WTC11 (cell line): ENCODE measurements around the gene ZNF367. TPM values are rescaled to one million over a fixed set of nuclear protein-coding genes. Genes with fewer than 3 reads are reported as not detected.

Experiments
- ATAC-seq: fragments of 200-7000 bp; cut with Tn5 transposase; 2 replicates; pipeline ENCODE4 v1.10.0; 2021; ENCODE audit warnings: mild to moderate bottlenecking, moderate library complexity
- CTCF ChIA-PET: fragments of 300-600 bp; sonication (Branson Sonifier 250); formaldehyde crosslinking; loops from one replicate; lab custom pipeline; 2021; ENCODE audit warnings: antibody characterized with exemption; lab: Charles Lee
- POLR2A ChIA-PET: fragments of 350-600 bp; sonication (Branson Sonifier 250); formaldehyde crosslinking; loops from one replicate; lab custom pipeline; 2021; ENCODE audit warnings: antibody characterized with exemption; lab: Charles Lee
- DNase-seq: peaks from one replicate; pipeline ENCODE4 v3.0.0; 2021; ENCODE audit warnings: low spot score
- H3K27ac Mint-ChIP-seq: 2 replicates; pipeline ENCODE4 v1.8.0; 2021; ENCODE audit warnings: mixed read lengths
- H3K27me3 Mint-ChIP-seq: 2 replicates; pipeline ENCODE4 v1.8.0; 2021; ENCODE audit warnings: low read depth, mild to moderate bottlenecking, moderate library complexity, mixed read lengths
- H3K36me3 Mint-ChIP-seq: 2 replicates; pipeline ENCODE4 v1.8.0; 2021; ENCODE audit warnings: mixed read lengths
- H3K4me1 Mint-ChIP-seq: 2 replicates; pipeline ENCODE4 v1.8.0; 2022; ENCODE audit warnings: mixed read lengths
- H3K4me3 Mint-ChIP-seq: 2 replicates; pipeline ENCODE4 v1.8.0; 2021; ENCODE audit warnings: mild to moderate bottlenecking, moderate library complexity, mixed read lengths
- H3K9me3 Mint-ChIP-seq: 2 replicates; pipeline ENCODE4 v1.8.0; 2021; ENCODE audit warnings: mixed read lengths
- CREM ChIP-seq: sonication (generic); formaldehyde crosslinking; IDR thresholded peaks from 2 replicates; pipeline ENCODE4 v1.8.1; 2022; ENCODE audit warnings: mild to moderate bottlenecking, missing genetic modification reagents, moderate library complexity
- JUN ChIP-seq: sonication (generic); formaldehyde crosslinking; IDR thresholded peaks from 2 replicates; pipeline ENCODE4 v1.8.0; 2023; ENCODE audit warnings: mild to moderate bottlenecking, missing genetic modification reagents
- NFATC4 ChIP-seq: fragments of 250-450 bp; sonication (Bioruptor Pico); IDR thresholded peaks from 2 replicates; pipeline ENCODE4 v1.9.0; 2021; ENCODE audit warnings: mild to moderate bottlenecking
- TCF7 ChIP-seq: sonication (generic); formaldehyde crosslinking; IDR thresholded peaks from 2 replicates; pipeline ENCODE4 v1.8.0; 2022; ENCODE audit warnings: mild to moderate bottlenecking, low read depth, missing genetic modification reagents, moderate library complexity
- TEAD4 ChIP-seq: sonication (generic); formaldehyde crosslinking; IDR thresholded peaks from 2 replicates; pipeline ENCODE4 v1.8.0; 2022; ENCODE audit warnings: mild to moderate bottlenecking, missing genetic modification reagents
- ZBTB21 ChIP-seq: sonication (generic); formaldehyde crosslinking; IDR thresholded peaks from 2 replicates; pipeline ENCODE4 v1.8.1; 2023; ENCODE audit warnings: mild to moderate bottlenecking, missing genetic modification reagents, borderline replicate concordance
- ZNF317 ChIP-seq: sonication (generic); formaldehyde crosslinking; IDR thresholded peaks from 2 replicates; pipeline ENCODE4 v1.8.1; 2023; ENCODE audit warnings: low read depth, mild to moderate bottlenecking, moderate library complexity, missing genetic modification reagents, borderline replicate concordance
- ZNF671 ChIP-seq: fragments of 250-450 bp; sonication (Bioruptor Pico); IDR thresholded peaks from 2 replicates; pipeline ENCODE4 v1.8.0; 2021; ENCODE audit warnings: mild to moderate bottlenecking
- total RNA-seq: library from RNA; stranded (reverse); gene quantifications from 3 replicates; pipeline ENCODE4 v1.2.3, GENCODE V29; 2021
- TF ChIP-seq, protein P1 (sequence below): sonication (generic); formaldehyde crosslinking; IDR thresholded peaks from 2 replicates; pipeline ENCODE4 v1.8.1; 2023; ENCODE audit warnings: mild to moderate bottlenecking, missing genetic modification reagents, borderline replicate concordance
- TF ChIP-seq, protein P2 (sequence below): fragments of 250-450 bp; sonication (Bioruptor Pico); IDR thresholded peaks from 2 replicates; pipeline ENCODE4 v1.9.0; 2021; ENCODE audit warnings: moderate library complexity, mild to moderate bottlenecking, inconsistent platforms, borderline replicate concordance
- TF ChIP-seq, protein P3 (sequence below): sonication (generic); formaldehyde crosslinking; IDR thresholded peaks from 2 replicates; pipeline ENCODE4 v1.8.1; 2022; ENCODE audit warnings: low read depth, missing genetic modification reagents, borderline replicate concordance
- TF ChIP-seq, protein P4 (sequence below): sonication (generic); formaldehyde crosslinking; IDR thresholded peaks from 2 replicates; pipeline ENCODE4 v1.8.0; 2023; ENCODE audit warnings: missing genetic modification reagents, mild to moderate bottlenecking, borderline replicate concordance
- TF ChIP-seq, protein P5 (sequence below): fragments of 250-450 bp; sonication (Bioruptor Pico); conservative IDR thresholded peaks from 2 replicates; pipeline ENCODE4 v1.9.0; 2021; ENCODE audit warnings: mild to moderate bottlenecking

Gene ZNF367
- total RNA-seq, 1 experiment from 2014 or later, result 7.4 TPM

DNA sequence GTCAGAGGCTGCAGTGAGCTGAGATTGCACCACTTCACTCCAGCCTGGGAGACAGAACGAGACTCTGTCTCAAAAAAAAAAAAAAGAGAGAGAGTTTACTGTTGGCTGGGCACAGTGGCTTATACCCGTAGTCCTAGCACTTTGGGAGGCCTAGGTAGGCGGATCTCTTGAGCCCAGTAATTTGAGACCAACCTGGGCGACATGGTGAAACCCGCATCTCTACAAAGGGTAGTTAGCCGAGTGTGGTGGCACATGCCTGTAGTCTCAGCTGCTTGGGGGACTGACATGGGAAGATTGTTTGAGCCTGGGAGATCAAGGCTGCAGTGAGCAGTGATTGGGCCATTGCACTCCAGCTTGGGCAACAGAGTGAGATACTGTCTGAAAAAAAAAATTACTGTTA, 44.4 kb upstream of the ZNF367 start (continued):
- TF ChIP-seq, protein P1, sequence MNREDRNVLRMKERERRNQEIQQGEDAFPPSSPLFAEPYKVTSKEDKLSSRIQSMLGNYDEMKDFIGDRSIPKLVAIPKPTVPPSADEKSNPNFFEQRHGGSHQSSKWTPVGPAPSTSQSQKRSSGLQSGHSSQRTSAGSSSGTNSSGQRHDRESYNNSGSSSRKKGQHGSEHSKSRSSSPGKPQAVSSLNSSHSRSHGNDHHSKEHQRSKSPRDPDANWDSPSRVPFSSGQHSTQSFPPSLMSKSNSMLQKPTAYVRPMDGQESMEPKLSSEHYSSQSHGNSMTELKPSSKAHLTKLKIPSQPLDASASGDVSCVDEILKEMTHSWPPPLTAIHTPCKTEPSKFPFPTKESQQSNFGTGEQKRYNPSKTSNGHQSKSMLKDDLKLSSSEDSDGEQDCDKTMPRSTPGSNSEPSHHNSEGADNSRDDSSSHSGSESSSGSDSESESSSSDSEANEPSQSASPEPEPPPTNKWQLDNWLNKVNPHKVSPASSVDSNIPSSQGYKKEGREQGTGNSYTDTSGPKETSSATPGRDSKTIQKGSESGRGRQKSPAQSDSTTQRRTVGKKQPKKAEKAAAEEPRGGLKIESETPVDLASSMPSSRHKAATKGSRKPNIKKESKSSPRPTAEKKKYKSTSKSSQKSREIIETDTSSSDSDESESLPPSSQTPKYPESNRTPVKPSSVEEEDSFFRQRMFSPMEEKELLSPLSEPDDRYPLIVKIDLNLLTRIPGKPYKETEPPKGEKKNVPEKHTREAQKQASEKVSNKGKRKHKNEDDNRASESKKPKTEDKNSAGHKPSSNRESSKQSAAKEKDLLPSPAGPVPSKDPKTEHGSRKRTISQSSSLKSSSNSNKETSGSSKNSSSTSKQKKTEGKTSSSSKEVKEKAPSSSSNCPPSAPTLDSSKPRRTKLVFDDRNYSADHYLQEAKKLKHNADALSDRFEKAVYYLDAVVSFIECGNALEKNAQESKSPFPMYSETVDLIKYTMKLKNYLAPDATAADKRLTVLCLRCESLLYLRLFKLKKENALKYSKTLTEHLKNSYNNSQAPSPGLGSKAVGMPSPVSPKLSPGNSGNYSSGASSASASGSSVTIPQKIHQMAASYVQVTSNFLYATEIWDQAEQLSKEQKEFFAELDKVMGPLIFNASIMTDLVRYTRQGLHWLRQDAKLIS (CRISPR knock-in tag), result no peak
- TF ChIP-seq NFATC4, result no peak
- TF ChIP-seq, all 79 proteins: peak for 0

DNA sequence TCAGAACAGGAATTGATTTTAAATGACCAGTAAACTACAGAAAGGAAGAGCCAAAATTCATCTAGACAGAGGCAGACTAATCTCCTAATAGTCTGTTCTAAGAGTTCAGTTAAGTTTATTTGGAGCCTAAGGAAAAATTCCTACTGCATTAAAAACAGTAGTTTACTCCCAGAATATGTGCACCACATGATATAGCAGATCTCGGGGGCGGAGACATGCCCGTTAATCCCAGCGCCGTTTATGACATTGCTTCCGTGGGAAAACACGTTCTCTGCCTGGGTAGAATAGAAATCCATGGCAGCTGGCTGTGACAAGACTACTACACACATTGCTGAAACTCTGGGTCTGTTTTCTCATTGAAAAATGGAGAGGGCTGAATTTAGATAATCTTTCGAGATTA, 43.2 kb upstream of the ZNF367 start:
- H3K4me3 Mint-ChIP-seq, result no peak overlapping the region
- no peak for DNase-seq
- no peaks in the 10 kb centered on the region for H3K27me3 Mint-ChIP-seq
- ATAC-seq, result no peak
- H3K4me1 Mint-ChIP-seq, result peaks cover 47% of the 10 kb centered on the region
- POLR2A ChIA-PET, result interaction anchor here (0.7 kb wide), 2 partner anchors 158 to 262 kb away, joined by 4 to 5 read pairs; no protein-coding TSS in a partner anchor
- TF ChIP-seq TCF7 (CRISPR knock-in tag), result no peak
- no peak for TF ChIP-seq JUN (CRISPR knock-in tag)
- no peak for TF ChIP-seq ZBTB21
- TF ChIP-seq, protein P2, sequence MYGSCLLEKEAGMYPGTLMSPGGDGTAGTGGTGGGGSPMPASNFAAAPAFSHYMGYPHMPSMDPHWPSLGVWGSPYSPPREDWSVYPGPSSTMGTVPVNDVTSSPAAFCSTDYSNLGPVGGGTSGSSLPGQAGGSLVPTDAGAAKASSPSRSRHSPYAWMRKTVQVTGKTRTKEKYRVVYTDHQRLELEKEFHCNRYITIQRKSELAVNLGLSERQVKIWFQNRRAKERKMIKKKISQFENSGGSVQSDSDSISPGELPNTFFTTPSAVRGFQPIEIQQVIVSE, result no peak
- no peak for TF ChIP-seq TEAD4
- no peak for TF ChIP-seq ZNF317
- TF ChIP-seq, protein P3, sequence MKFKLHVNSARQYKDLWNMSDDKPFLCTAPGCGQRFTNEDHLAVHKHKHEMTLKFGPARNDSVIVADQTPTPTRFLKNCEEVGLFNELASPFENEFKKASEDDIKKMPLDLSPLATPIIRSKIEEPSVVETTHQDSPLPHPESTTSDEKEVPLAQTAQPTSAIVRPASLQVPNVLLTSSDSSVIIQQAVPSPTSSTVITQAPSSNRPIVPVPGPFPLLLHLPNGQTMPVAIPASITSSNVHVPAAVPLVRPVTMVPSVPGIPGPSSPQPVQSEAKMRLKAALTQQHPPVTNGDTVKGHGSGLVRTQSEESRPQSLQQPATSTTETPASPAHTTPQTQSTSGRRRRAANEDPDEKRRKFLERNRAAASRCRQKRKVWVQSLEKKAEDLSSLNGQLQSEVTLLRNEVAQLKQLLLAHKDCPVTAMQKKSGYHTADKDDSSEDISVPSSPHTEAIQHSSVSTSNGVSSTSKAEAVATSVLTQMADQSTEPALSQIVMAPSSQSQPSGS (CRISPR knock-in tag), result no peak
- no peak for TF ChIP-seq CREM
- TF ChIP-seq, protein P4, sequence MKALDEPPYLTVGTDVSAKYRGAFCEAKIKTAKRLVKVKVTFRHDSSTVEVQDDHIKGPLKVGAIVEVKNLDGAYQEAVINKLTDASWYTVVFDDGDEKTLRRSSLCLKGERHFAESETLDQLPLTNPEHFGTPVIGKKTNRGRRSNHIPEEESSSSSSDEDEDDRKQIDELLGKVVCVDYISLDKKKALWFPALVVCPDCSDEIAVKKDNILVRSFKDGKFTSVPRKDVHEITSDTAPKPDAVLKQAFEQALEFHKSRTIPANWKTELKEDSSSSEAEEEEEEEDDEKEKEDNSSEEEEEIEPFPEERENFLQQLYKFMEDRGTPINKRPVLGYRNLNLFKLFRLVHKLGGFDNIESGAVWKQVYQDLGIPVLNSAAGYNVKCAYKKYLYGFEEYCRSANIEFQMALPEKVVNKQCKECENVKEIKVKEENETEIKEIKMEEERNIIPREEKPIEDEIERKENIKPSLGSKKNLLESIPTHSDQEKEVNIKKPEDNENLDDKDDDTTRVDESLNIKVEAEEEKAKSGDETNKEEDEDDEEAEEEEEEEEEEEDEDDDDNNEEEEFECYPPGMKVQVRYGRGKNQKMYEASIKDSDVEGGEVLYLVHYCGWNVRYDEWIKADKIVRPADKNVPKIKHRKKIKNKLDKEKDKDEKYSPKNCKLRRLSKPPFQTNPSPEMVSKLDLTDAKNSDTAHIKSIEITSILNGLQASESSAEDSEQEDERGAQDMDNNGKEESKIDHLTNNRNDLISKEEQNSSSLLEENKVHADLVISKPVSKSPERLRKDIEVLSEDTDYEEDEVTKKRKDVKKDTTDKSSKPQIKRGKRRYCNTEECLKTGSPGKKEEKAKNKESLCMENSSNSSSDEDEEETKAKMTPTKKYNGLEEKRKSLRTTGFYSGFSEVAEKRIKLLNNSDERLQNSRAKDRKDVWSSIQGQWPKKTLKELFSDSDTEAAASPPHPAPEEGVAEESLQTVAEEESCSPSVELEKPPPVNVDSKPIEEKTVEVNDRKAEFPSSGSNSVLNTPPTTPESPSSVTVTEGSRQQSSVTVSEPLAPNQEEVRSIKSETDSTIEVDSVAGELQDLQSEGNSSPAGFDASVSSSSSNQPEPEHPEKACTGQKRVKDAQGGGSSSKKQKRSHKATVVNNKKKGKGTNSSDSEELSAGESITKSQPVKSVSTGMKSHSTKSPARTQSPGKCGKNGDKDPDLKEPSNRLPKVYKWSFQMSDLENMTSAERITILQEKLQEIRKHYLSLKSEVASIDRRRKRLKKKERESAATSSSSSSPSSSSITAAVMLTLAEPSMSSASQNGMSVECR (CRISPR knock-in tag), result no peak
- no peak for TF ChIP-seq ZNF671 (CRISPR knock-in tag)
- TF ChIP-seq, protein P1 (CRISPR knock-in tag), result no peak
- TF ChIP-seq, protein P5, sequence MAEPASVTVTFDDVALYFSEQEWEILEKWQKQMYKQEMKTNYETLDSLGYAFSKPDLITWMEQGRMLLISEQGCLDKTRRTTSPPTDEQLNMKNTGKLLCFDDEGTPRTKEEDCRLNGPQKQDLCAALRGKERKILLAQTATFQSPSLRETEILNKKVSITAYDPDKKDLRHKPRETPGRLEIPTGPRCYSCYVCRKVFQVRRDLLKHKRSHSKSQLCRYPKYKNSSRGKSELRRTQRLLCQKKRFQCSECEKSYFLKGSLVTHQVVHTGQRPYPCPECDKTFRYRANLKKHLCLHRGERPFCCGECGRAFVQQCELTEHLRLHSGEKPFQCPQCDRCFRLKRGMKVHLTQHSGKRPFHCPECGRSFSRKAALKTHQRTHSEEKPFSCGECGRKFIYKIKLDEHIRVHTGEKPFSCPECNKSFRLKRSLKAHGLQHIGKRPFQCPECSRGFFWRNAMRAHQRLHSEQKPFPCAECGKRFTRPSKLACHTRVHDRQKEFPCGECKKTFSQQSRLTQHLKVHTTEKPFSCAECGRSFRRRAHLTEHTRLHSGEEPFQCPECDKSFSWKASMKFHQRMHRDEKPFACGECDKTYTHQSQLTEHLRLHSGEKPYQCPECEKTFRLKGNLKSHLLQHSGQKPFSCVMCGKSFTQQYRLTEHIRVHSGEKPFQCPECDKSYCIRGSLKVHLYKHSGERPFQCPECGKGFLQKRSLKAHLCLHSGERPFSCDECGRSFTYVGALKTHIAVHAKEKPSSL (CRISPR knock-in tag), result no peak
- TF ChIP-seq, all 79 proteins: peak for 0
- H3K9me3 Mint-ChIP-seq, result no peaks in the 10 kb centered on the region
- H3K27ac Mint-ChIP-seq, result no peak overlapping the region
- peaks cover 11% of the 10 kb centered on the region for H3K36me3 Mint-ChIP-seq
- CTCF ChIA-PET, result interaction anchor here (0.7 to 1.6 kb wide), 2 partner anchors 77 to 206 kb away, joined by 3 to 6 read pairs; no protein-coding TSS in a partner anchor
